GM15510 (cell line): ENCODE measurements around the gene MYO1E.

Experiments used
- POLR2A ChIP-seq: IDR thresholded peaks from 3 replicates; pipeline ENCODE4 v1.6.1; 2011; ENCODE audit warnings: borderline replicate concordance; ENCODE audit not compliant: insufficient read length; ENCODE audit errors: extremely low read depth

The MYO1E gene

DNA sequence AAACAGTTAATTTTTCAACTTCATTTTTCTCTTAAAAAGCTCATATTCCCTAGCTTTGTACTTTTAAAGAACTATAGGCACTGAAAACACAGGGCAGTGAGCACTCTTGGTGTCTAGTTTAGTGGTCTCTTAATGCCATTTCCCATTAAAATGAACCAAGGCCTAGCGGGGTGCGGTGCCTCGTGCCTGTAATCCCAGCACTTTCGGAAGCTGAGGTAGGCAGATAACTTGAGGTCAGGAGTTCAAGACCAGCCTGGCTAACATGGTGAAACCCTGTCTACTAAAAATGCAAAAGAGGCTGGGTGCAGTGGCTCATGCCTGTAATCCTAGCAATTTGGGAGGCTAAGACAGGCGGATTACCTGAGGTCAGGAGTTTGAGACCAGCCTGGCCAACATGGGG is 120.5 kb downstream of the MYO1E start:
- no peak for TF ChIP-seq POLR2A

DNA sequence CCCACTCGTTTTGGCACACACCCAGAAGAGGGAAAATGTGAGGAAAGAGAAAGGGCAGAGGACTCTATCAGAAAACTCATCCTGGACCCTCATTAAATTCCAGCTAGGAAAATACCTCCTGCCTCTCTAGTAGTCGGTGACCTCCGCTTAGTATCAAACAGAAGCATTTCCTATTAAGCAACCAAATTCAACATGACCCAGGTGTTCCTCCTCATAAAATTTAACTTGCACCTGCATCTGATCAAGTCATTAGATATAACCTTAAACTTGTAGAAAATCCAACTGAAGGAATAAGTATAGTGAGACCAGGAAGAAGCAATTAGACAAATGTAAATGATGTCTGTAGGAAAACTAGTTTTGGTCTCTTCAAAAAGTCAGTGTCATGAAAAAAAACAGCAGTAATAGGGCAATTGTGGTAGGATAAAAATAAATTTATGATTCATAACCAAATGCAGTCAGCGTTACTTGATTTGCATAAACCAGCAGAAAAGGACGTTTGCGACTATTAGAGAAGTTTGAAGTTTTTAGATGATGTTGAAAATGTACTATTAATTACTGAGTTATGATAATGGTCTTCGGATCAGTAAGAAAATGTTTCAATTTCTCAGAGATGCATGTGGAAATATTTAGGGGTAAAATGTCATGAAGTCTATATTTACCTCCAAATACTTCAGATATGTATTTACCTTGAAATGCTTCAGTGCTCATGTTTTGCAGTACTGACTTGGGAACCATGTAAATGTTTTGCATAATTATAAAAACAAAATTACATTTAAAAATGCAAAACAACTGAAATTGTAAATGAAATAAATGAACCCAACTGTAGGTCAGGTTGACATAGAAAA is 121.4 kb downstream of the MYO1E start:
- TF ChIP-seq POLR2A, result no peak

DNA sequence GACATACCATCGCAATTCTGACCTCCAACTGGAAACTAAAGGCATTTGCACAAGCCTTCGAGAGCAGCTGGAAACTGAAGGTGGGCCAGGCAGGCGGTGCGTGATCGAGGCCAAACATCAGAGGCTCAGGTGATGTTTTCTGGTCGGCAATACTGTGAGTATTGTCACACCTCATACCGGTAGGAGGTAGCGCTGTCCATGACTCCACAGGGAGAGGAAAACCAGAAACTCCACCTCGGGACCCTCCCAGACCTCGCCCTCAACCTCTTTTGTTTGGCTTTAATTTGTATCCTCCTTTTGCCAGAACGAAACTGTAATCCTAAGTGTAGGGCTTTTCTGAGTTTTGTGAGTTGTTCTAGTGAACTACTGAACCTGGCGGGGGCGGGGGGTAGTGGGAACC is 122.4 kb downstream of the MYO1E start:
- TF ChIP-seq POLR2A, result no peak

DNA sequence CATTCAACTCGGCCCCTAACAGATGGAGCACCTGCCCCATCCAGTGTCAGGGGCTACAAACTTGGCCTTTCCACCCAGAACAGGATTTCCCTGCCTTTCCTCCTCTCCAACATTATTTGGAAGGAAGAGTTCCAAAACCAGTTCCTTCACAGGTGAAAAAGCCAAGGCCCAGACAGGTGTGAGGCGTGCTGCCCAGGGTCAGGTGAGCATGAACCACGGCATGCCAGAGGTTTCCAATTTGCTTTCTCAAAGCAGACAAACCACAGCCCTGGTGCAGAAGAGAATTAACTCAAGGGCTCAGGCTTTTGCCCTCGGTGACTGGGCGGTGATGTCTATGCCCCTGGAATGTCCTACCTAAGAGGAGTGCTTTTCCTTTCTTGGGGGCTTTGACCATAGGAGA is 122.9 kb downstream of the MYO1E start:
- TF ChIP-seq POLR2A, result no peak

DNA sequence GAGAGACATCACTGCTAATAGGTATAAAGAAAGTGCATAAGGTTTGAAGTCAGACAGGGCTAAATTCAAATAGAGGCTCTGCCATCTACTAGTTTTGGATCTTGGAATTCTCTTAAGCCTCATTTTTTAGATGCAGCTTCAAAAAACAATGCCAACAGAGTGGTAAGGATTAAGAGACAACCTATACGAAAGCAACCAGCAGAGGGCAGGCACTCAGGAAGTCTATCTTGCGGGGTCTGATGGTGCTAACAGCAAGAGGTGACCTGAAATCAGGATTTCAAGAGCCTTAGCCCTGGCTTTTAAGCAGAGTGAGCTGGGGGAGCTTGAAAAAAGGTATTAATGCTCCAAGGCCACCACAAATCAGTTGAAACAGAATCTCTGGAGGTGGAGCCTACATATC is 125.3 kb downstream of the MYO1E start:
- no peak for TF ChIP-seq POLR2A

DNA sequence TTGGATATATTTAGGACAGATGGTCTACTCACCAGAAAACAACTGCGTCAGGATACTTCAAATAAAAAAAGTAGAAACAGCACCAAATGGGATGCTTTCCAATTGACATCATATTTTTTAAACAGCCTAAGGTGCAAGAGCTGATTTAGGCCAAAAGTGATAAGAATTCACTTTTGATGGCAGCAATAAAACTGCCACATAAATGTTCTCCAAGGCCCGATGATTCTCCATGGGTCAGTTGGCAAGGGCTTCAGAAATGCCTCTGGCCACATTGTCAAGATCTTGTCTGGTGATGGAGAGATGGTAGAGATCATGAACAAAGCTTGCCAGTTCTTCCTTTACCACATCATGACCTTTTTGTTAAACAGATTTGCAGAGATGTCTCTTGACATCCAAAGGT is 127.1 kb downstream of the MYO1E start:
- no peak for TF ChIP-seq POLR2A

DNA sequence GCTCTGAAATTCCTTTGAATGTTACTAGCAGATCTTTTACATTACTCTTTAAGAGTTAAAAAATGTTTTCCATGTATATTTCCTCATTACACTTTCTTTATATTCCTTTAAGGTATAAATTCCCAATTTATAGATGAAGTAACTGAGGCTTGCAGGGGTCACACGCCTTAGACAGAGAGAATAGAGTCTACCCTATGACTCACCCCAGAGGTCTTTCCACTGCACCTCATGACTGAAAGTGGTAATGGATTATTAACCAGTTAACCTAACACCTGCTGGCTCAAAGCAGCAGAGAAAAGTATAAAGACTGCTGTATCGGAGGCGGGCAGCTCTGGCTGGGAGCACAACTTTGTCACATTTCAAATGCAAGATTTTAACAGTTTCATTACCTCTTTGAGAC is 128.3 kb downstream of the MYO1E start:
- TF ChIP-seq POLR2A, result no peak

DNA sequence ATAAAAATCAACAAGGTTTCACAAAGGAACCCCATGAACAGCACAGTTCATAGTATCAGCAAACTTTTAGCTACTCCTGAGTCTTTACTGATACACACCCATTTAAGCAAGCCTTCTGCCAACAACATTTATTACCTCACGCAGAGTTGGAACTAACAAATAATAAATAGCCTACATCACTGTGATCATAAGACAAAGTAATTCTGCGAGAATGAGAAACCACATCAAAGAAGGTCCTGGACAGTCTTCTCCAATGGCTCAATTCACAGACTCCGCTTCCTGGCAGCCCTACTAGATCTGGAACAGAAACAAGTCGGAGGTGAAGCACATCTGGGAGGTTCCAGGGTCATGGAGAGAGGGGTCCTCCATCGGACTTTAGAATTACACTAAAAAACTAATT is 129.0 kb downstream of the MYO1E start:
- TF ChIP-seq POLR2A, result no peak

DNA sequence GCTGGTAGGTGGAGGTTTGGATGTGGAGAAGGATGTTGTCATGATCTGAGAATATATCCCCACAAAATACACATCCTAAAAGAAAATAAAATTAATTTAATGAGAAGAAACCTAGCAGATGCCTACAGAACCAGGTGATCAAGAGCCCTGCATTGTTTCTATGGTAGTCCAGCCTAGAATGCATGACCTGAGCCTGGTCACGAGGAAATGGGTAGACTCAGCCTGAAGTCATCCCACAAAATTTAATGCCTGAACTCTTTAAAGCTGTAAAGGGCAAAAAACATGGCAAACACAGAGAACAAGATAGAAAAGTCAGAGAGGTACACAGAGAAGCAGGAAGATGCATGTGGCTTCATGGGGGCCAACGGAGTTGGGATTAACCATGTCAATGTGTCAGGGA is 130.0 kb downstream of the MYO1E start:
- no peak for TF ChIP-seq POLR2A

DNA sequence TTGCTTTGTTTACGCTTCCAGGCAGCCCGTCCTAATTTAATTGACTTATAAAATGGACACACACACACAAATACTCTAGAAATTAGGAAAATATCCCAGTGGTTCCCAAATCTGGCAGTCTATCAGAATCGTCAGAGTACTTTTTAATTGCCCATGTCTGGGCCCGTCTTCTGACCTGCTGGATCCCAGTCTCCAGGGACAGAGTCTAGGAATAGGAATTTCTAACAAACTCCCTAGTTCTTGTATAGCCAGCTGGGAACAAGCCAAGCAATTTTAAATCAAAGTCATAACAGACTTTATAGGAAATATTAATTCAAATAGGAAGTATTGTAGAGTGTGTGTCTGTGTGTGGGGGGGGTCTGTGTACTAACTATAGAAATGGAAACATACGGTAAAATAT is 132.6 kb downstream of the MYO1E start:
- TF ChIP-seq POLR2A, result no peak

DNA sequence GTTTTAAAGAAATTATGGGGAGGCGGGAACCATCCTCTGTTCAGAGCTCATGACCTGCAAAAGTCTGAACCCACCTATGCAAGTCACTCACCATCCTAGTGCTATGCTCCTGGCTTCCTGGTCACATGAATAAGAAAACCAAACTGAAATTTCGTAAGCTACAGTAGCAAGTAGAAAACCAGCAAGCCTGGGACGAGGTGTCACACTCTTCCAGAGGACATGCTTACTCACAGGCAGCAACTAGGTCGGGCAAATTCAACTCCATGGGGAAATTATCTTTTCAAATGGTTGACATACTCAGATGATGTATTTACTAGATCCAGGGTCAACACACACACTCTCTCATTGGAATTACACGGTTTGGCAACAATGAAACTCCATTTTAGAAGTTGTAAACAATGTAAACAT is 134.7 kb downstream of the MYO1E start:
- TF ChIP-seq POLR2A, result peak; percentile 23

DNA sequence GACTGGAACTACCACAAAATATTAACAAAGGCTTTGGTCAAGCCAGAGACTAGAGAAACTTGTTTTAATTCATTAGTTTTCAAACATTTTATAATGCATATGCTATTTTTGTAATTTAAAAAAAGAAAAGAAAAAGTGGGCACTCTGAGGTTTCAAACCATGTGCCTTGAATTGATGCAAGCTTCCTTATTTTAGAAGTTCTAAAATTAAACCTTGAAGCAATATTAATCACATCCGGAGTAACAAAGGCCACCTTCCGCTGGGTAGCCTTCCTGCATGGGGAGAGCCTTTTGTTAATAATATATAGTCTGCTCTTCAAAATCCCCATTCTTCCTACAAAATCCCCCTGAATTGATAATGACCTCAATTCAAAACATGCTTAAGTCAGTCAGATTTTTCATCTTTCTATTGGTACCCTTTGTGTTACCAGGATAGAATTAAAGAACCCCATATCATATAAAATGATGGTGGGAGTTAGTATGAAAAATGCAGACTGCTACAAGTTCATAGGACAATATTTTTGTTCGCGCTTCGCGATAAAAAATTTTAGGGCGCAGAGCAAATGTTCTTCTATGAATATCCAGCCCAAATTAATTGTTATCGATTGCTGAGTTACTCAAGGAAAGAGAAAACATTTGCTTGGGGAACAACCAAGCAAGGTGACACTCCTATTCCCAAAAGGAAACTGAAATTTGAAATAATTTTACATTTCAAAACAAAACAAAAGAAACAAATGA is 135.4 kb downstream of the MYO1E start:
- no peak for TF ChIP-seq POLR2A

DNA sequence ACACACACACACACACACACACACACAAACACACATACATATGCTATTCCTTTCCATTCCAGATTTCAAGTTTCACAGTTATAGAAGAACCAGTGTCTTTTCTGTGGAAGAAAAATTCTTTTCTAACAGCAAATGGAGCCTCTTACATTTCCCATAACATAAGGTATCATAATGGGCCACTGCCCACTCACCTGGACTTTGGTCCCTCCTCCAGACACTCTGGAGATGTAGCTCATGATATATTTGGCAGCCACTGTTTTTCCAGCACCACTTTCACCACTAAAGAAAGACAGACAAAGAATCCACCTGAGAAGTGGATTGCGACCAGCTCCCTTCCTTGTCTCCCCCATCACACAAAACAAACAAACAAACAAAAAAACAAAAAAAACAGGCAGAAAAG is 136.3 kb downstream of the MYO1E start:
- no peak for TF ChIP-seq POLR2A

DNA sequence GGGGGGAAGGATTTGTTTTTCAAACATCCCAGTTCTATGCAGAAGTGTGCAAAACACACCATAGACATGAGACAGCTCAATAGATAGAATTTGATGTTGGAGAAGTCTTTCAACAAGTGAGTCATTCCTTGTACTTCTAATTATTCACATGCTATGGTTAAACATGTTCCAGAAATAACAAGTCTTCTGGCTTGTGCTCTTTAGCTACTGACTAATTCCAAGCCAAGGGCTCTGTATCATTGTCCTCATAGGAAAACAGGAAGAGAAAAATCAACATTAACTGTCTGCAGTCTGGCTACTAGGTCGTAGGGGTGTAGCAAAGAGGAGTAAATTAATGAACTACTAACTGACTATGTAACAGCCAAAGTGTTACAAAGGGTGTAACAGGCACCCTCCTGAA is 140.2 kb downstream of the MYO1E start:
- no peak for TF ChIP-seq POLR2A

DNA sequence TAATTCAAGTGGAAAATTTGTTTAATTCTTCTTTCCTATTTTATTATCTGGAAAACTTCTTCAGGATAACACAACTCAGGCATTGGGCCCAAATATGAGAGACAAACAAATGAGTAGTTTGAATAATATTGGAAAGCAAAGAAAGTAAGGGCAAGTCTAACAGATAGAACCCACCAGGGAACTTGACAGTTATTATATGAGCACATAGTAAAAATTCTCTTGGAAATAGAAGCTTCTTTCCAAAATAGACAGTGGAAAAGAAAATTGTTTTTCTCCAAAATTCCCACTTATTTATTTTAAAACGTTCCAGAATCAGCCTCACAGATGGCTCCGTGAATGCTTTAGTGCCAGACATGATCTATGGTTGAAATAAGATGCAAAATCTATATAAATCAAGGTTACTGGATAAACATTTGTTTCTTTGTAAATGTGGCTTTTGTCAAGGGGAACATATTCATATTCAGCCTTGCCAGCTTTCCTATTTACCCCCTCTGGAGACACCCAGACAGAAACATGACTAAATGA is 142.1 kb downstream of the MYO1E start:
- TF ChIP-seq POLR2A, result no peak

DNA sequence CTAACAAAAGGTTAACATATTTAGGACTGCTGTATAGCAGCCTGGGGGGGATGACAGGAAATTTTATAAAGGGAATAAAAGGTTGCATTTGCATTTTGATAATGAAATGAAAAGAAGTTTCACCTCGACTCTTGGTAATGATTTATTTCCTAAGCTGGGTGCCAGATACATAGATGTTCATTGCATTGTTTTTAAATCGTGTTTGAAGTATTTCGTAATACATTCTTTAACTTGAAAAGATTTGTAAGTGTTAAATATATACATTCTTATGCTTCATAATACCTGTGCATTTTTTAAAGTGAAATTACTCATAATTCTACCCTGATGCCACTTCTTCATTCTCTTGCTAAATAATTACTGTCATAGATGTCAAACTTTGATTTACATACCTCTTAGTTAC is 143.2 kb downstream of the MYO1E start:
- no peak for TF ChIP-seq POLR2A
